HG03175 (cell line): Measurements from ENCODE around the gene SHC2.
"Not testable (repeated sequence)": the region's sequence is repeated elsewhere in the genome, so short reads cannot be mapped to it uniquely, and the experiment has no call there.

Experiments used
- ATAC-seq: cut with Tn5 transposase; IDR thresholded peaks from one replicate; pipeline ENCODE4 v1.9.1; 2021; ENCODE audit warnings: mild to moderate bottlenecking, moderate library complexity; ENCODE audit not compliant: unreplicated experiment

The SHC2 gene

GRCh38 chr19:470701-471100, 9.9 kb upstream of the SHC2 start:
- ATAC-seq, result no peak

- ATAC-seq, result no peak
These were observed 9.0 kb upstream of the SHC2 start for GRCh38 chr19:469833-470232.

GRCh38 chr19:468587-469256, 7.9 kb upstream of the SHC2 start:
- ATAC-seq, result no peak

GRCh38 chr19:467554-467953, 6.7 kb upstream of the SHC2 start:
- no peak for ATAC-seq

- ATAC-seq, result no peak
These were observed 4.4 kb upstream of the SHC2 start for GRCh38 chr19:465056-465816.

- no peak for ATAC-seq
These were observed 3.3 kb upstream of the SHC2 start for GRCh38 chr19:464208-464545.

GRCh38 chr19:463483-464207, 2.8 kb upstream of the SHC2 start:
- ATAC-seq, result no peak

- ATAC-seq, result no peak
These were observed 1.1 kb upstream of the SHC2 start for GRCh38 chr19:461721-462551.

GRCh38 chr19:459724-460511, 915 bp downstream of the SHC2 start:
- ATAC-seq, result no peak

- no peak for ATAC-seq
These were observed 2.5 kb downstream of the SHC2 start for GRCh38 chr19:458091-459042.

- no peak for ATAC-seq
These were observed 3.2 kb downstream of the SHC2 start for GRCh38 chr19:457636-458035.

- ATAC-seq, result no peak
These were observed 4.2 kb downstream of the SHC2 start for GRCh38 chr19:456547-457110.

GRCh38 chr19:455851-456546, 4.8 kb downstream of the SHC2 start:
- ATAC-seq, result no peak

- ATAC-seq, result no peak
These were observed 5.7 kb downstream of the SHC2 start for GRCh38 chr19:455031-455705.

GRCh38 chr19:453606-454005, 7.2 kb downstream of the SHC2 start:
- ATAC-seq, result no peak

- no peak for ATAC-seq
These were observed 8.0 kb downstream of the SHC2 start for GRCh38 chr19:452829-453228.

- ATAC-seq, result not testable (repeated sequence)
These were observed 9.8 kb downstream of the SHC2 start for GRCh38 chr19:450912-451481.
